Suprapubic skin (tissue), 4 donors: ENCODE measurements around the gene DDX47. TPM values are rescaled to one million over a fixed set of nuclear protein-coding genes. Genes with fewer than 3 reads are reported as not detected.

Experiments used
- DNase-seq, 2 donors: peaks; one replicate each; pipeline ENCODE4 v3.0.0-alpha.2; 2019; ENCODE audit warnings: low spot score in 2 of 2
- H3K27ac ChIP-seq: fragments of 200-600 bp; sonication (generic); one replicate; pipeline ENCODE4 v1.5.1; 2019
- H3K27me3 ChIP-seq: fragments of 200-600 bp; sonication (generic); one replicate; pipeline ENCODE4 v1.5.1; 2019
- H3K36me3 ChIP-seq: fragments of 200-600 bp; sonication (generic); one replicate; pipeline ENCODE4 v1.5.1; 2019
- H3K4me1 ChIP-seq: fragments of 200-600 bp; sonication (generic); one replicate; pipeline ENCODE4 v1.5.1; 2019
- H3K4me3 ChIP-seq: fragments of 200-600 bp; sonication (generic); one replicate; pipeline ENCODE4 v1.5.1; 2019; ENCODE audit warnings: mild to moderate bottlenecking
- H3K9me3 ChIP-seq: fragments of 200-600 bp; sonication (generic); one replicate; pipeline ENCODE4 v1.5.1; 2019
- EP300 ChIP-seq: sonication (generic); formaldehyde crosslinking; IDR thresholded peaks from one replicate; pipeline ENCODE4 v1.6.1; 2017; ENCODE audit warnings: antibody characterized with exemption
- POLR2A ChIP-seq, 2 donors: fragments of 450-650 bp; IDR thresholded peaks; one replicate each; pipeline ENCODE4 v1.6.1; 2017; ENCODE audit warnings: antibody characterized with exemption in 2 of 2, mild to moderate bottlenecking in 2 of 2, moderate library complexity in 2 of 2
- POLR2AphosphoS5 ChIP-seq, 3 donors: sonication (generic); formaldehyde crosslinking; IDR thresholded peaks; one replicate each; pipeline ENCODE4 v1.6.1; 2017; ENCODE audit warnings: antibody characterized with exemption in 3 of 3
- WGBS: methylation state at CpG from one replicate; pipeline ENCODE4 v1.1.5; 2018; 5-methylcytosine and 5-hydroxymethylcytosine counted together
- total RNA-seq, 4 donors: library from RNA; depleted of rRNA; stranded (reverse); fragments of >200 nt; gene quantifications; one replicate each; pipeline ENCODE4 v1.1.0, GENCODE V29; 2016
- TF ChIP-seq, protein P1 (sequence below), 2 donors: fragments of 200-600 bp in 1 of 2; fragments of 450-650 bp in 1 of 2; sonication (generic) in 1 of 2; IDR thresholded peaks; one replicate each; pipeline ENCODE4 v1.5.1; 2016 to 2019; ENCODE audit warnings: antibody characterized with exemption in 2 of 2, mild to moderate bottlenecking in 1 of 2, moderate library complexity in 1 of 2

DDX47 gene
- total RNA-seq, 4 donors from 2014 or later, result 64.1 to 76.4 (median 66.9) TPM

- H3K27ac ChIP-seq, result no peak overlapping the region
- TF ChIP-seq, protein P1, sequence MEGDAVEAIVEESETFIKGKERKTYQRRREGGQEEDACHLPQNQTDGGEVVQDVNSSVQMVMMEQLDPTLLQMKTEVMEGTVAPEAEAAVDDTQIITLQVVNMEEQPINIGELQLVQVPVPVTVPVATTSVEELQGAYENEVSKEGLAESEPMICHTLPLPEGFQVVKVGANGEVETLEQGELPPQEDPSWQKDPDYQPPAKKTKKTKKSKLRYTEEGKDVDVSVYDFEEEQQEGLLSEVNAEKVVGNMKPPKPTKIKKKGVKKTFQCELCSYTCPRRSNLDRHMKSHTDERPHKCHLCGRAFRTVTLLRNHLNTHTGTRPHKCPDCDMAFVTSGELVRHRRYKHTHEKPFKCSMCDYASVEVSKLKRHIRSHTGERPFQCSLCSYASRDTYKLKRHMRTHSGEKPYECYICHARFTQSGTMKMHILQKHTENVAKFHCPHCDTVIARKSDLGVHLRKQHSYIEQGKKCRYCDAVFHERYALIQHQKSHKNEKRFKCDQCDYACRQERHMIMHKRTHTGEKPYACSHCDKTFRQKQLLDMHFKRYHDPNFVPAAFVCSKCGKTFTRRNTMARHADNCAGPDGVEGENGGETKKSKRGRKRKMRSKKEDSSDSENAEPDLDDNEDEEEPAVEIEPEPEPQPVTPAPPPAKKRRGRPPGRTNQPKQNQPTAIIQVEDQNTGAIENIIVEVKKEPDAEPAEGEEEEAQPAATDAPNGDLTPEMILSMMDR (IDR thresholded peaks at IDR 0.05), result no peak
- TF ChIP-seq EP300, result no peak
- no peak for TF ChIP-seq POLR2AphosphoS5 (IDR thresholded peaks at IDR 0.05)
- no peak for TF ChIP-seq POLR2A (IDR thresholded peaks at IDR 0.05)
- WGBS, result 97% methylated on average over 4 of the region's 4 CpGs
- H3K4me1 ChIP-seq, result peaks cover 20% of the 10 kb centered on the region
- no peaks in the 10 kb centered on the region for H3K9me3 ChIP-seq
- peaks cover 75% of the 10 kb centered on the region for H3K36me3 ChIP-seq
- no peak for DNase-seq
- H3K27me3 ChIP-seq, result no peaks in the 10 kb centered on the region
- no peak overlapping the region for H3K4me3 ChIP-seq
These were observed 9.7 kb downstream of the DDX47 start for GRCh38 chr12:12822886-12823285.

- H3K9me3 ChIP-seq, result no peaks in the 10 kb centered on the region
- H3K4me1 ChIP-seq, result peaks cover 20% of the 10 kb centered on the region
- 68% methylated on average over 2 of the region's 2 CpGs for WGBS
- TF ChIP-seq POLR2AphosphoS5 (IDR thresholded peaks at IDR 0.05) (no peak), EP300 (no peak), POLR2A (IDR thresholded peaks at IDR 0.05) (no peak)
- TF ChIP-seq, protein P1 (IDR thresholded peaks at IDR 0.05), result no peak
- no peak for DNase-seq
- no peaks in the 10 kb centered on the region for H3K27me3 ChIP-seq
- H3K4me3 ChIP-seq, result no peak overlapping the region
- peaks cover 79% of the 10 kb centered on the region for H3K36me3 ChIP-seq
- H3K27ac ChIP-seq, result no peak overlapping the region
These were observed 10.2 kb downstream of the DDX47 start for GRCh38 chr12:12823300-12823699.

GRCh38 chr12:12823811-12824210 lies 10.7 kb downstream of the DDX47 start:
- DNase-seq, result no peak
- WGBS, result 96% methylated on average over 5 of the region's 5 CpGs
- peaks cover 16% of the 10 kb centered on the region for H3K4me1 ChIP-seq
- TF ChIP-seq POLR2AphosphoS5 (IDR thresholded peaks at IDR 0.05) (no peak), EP300 (no peak), POLR2A (IDR thresholded peaks at IDR 0.05) (no peak)
- TF ChIP-seq, protein P1 (IDR thresholded peaks at IDR 0.05), result no peak
- no peaks in the 10 kb centered on the region for H3K27me3 ChIP-seq
- H3K36me3 ChIP-seq, result peaks cover 84% of the 10 kb centered on the region
- no peaks in the 10 kb centered on the region for H3K9me3 ChIP-seq
- H3K27ac ChIP-seq, result no peak overlapping the region
- H3K4me3 ChIP-seq, result no peak overlapping the region

DNA sequence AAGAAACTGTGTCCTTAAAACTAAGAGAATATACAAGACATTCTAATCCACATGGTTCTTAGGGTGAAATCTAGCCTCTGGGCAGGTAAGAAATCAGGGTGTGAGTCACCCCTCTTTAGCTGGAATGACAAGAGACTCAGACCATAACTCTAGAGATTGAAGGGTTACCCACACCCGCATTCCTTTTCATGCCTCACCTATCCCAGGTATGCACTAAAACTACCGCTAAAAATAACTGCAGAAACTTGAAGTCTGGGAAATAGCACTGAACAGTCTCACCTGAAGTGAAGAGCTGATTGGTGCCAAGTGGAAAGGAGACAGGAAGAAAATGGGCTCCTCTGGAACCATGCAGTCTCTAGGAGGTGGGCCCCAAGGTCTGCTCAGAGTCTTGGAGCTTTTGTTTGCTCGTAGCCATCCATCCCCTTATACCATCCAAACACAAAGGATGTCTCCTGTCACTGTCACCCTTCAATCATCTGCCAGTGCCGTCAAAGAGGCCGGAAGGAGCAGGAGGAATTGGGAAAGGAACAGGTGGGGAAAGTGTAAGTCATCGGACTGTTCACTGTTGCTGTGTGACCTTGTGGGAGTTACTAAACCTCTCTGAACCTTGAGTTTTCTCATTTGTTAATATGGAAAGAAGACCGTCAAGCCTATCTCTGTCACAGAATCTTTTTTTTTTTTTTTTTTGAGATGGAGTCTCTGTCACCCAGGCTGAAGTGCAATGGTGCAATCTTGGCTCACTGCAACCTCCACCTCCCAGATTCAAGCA lies 22.4 kb downstream of the DDX47 start:
- no peak for DNase-seq
- WGBS, result 70% methylated on average over 7 of the region's 7 CpGs
- peaks cover 10% of the 10 kb centered on the region for H3K4me1 ChIP-seq

DNA sequence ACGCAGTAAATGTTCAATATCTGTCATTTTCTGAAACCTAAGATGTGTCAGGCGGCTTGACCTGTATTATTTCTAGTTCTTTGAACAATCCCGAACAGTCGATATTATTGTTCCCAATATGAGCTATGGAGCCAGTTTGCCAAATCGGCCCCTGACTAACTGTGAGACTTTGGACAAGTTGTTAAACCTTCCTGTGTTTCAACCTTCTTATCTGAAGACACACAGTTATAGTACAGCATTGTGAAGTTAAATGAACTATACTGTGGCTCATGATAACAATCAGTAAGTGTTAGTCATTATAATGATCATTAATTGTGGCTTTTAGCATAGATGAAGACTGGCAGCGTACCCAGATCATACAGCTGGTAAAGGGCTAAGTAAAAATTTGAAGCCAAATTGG lies 23.4 kb downstream of the DDX47 start:
- peaks cover 20% of the 10 kb centered on the region for H3K36me3 ChIP-seq
- DNase-seq, result no peak
- WGBS, result 76% methylated on average over 6 of the region's 6 CpGs
- H3K4me3 ChIP-seq, result no peak overlapping the region
- no peak for TF ChIP-seq POLR2AphosphoS5 (IDR thresholded peaks at IDR 0.05)
- TF ChIP-seq POLR2A (IDR thresholded peaks at IDR 0.05), result no peak
- TF ChIP-seq, protein P1 (IDR thresholded peaks at IDR 0.05), result no peak
- TF ChIP-seq EP300, result no peak
- no peaks in the 10 kb centered on the region for H3K27me3 ChIP-seq
- H3K27ac ChIP-seq, result peak overlapping the region; percentile 20
- no peaks in the 10 kb centered on the region for H3K9me3 ChIP-seq
- peaks cover 10% of the 10 kb centered on the region for H3K4me1 ChIP-seq

More for the DNA sequence above, 22.4 kb downstream of the DDX47 start:
- TF ChIP-seq EP300 (no peak), POLR2AphosphoS5 (IDR thresholded peaks at IDR 0.05) (no peak)
- Histone ChIP-seq H3K36me3 (peaks cover 29% of the 10 kb centered on the region), H3K9me3 (no peaks in the 10 kb centered on the region), H3K4me3 (no peak overlapping the region), H3K27me3 (no peaks in the 10 kb centered on the region), H3K27ac (no peak overlapping the region)
